ENCODE data around the gene SQSTM1.
A peak's percentile ranks its signal among the peaks of the same experiment; 100 is the strongest.

The SQSTM1 gene

GRCh38 chr5:179873588-179874110, 52.9 kb downstream of the SQSTM1 start:
- no peaks in the 10 kb centered on the region for H3K27me3 ChIP-seq (ENCODE audit: insufficient read depth, poor library complexity, severe bottlenecking)
- no peak overlapping the region for H3K27ac ChIP-seq (replicated peaks)
- DNase-seq (ENCODE audit: low read depth in 1 of 2, low spot score in 1 of 2) = no peak
- H3K4me3 ChIP-seq (replicated peaks; ENCODE audit: insufficient read depth, low read length) = no peak overlapping the region
- TF ChIP-seq POLR2AphosphoS5 (IDR thresholded peaks at IDR 0.05; ENCODE audit: low read depth) (no peak; the same call in 1 of the 2 replicates), REST (IDR thresholded peaks at IDR 0.05; ENCODE audit: insufficient replicate concordance, low read depth) (no peak), GABPA (IDR thresholded peaks at IDR 0.05; ENCODE audit: low read depth) (no peak)

- H3K27ac ChIP-seq (replicated peaks) = no peak overlapping the region
- DNase-seq (ENCODE audit: low read depth in 1 of 2, low spot score in 1 of 2) = no peak
- TF ChIP-seq GABPA (IDR thresholded peaks at IDR 0.05; ENCODE audit: low read depth) = no peak
- no peak for TF ChIP-seq POLR2AphosphoS5 (IDR thresholded peaks at IDR 0.05; ENCODE audit: low read depth)
- no peak overlapping the region for H3K4me3 ChIP-seq (replicated peaks; ENCODE audit: insufficient read depth, low read length)
- H3K27me3 ChIP-seq (ENCODE audit: insufficient read depth, poor library complexity, severe bottlenecking) = no peaks in the 10 kb centered on the region
Observed at GRCh38 chr5:179874136-179874535, 53.4 kb downstream of the SQSTM1 start.

- TF ChIP-seq SPI1 (IDR thresholded peaks at IDR 0.05; ENCODE audit: borderline replicate concordance, low read depth) (no peak), CTCF (IDR thresholded peaks at IDR 0.05; ENCODE audit: insufficient read depth, low read length) (no peak), POLR2AphosphoS5 (IDR thresholded peaks at IDR 0.05; ENCODE audit: low read depth) (no peak), REST (IDR thresholded peaks at IDR 0.05; ENCODE audit: insufficient replicate concordance, low read depth) (no peak), GABPA (IDR thresholded peaks at IDR 0.05; ENCODE audit: low read depth) (no peak)
- H3K4me3 ChIP-seq (replicated peaks; ENCODE audit: insufficient read depth, low read length) = no peak overlapping the region
- no peak overlapping the region for H3K27ac ChIP-seq (replicated peaks)
- DNase-seq (ENCODE audit: low read depth in 1 of 2, low spot score in 1 of 2) = no peak
- H3K27me3 ChIP-seq (ENCODE audit: insufficient read depth, poor library complexity, severe bottlenecking) = no peaks in the 10 kb centered on the region
Observed at GRCh38 chr5:179874536-179875292, 54.0 kb downstream of the SQSTM1 start.

- no peak for DNase-seq (ENCODE audit: low read depth in 1 of 2, low spot score in 1 of 2)
- TF ChIP-seq GABPA (IDR thresholded peaks at IDR 0.05; ENCODE audit: low read depth) = no peak
- Histone ChIP-seq H3K27ac (replicated peaks) (no peak overlapping the region), H3K27me3 (ENCODE audit: insufficient read depth, poor library complexity, severe bottlenecking) (no peaks in the 10 kb centered on the region), H3K4me3 (replicated peaks; ENCODE audit: insufficient read depth, low read length) (no peak overlapping the region)
Observed at GRCh38 chr5:179875741-179876609, 55.3 kb downstream of the SQSTM1 start.

- DNase-seq (ENCODE audit: low read depth in 1 of 2, low spot score in 1 of 2) = peak in 1 of 2 experiments; percentile 22
- no peak for TF ChIP-seq CTCF (IDR thresholded peaks at IDR 0.05; ENCODE audit: insufficient read depth, low read length)
- no peak for TF ChIP-seq GABPA (IDR thresholded peaks at IDR 0.05; ENCODE audit: low read depth)
- peak; percentile 77 for TF ChIP-seq SPI1 (IDR thresholded peaks at IDR 0.05; ENCODE audit: borderline replicate concordance, low read depth)
- TF ChIP-seq REST (IDR thresholded peaks at IDR 0.05; ENCODE audit: insufficient replicate concordance, low read depth) = no peak
- no peak for TF ChIP-seq POLR2AphosphoS5 (IDR thresholded peaks at IDR 0.05; ENCODE audit: low read depth)
- H3K27ac ChIP-seq (replicated peaks) = no peak overlapping the region
- no peak overlapping the region for H3K4me3 ChIP-seq (replicated peaks; ENCODE audit: insufficient read depth, low read length)
- H3K27me3 ChIP-seq (ENCODE audit: insufficient read depth, poor library complexity, severe bottlenecking) = no peaks in the 10 kb centered on the region
Observed at GRCh38 chr5:179876610-179876952, 55.9 kb downstream of the SQSTM1 start.
